ENCODE measurements around the gene CSKMT. TPM values are rescaled to one million over a fixed set of nuclear protein-coding genes. Genes with fewer than 3 reads are reported as not detected.
"Not testable (repeated sequence)": the region's sequence is repeated elsewhere in the genome, so short reads cannot be mapped to it uniquely, and the experiment has no call there.

The CSKMT gene
- total and polyA plus RNA-seq, 4 donors, result 5.3 to 37.1 (median 15.4) TPM

DNA sequence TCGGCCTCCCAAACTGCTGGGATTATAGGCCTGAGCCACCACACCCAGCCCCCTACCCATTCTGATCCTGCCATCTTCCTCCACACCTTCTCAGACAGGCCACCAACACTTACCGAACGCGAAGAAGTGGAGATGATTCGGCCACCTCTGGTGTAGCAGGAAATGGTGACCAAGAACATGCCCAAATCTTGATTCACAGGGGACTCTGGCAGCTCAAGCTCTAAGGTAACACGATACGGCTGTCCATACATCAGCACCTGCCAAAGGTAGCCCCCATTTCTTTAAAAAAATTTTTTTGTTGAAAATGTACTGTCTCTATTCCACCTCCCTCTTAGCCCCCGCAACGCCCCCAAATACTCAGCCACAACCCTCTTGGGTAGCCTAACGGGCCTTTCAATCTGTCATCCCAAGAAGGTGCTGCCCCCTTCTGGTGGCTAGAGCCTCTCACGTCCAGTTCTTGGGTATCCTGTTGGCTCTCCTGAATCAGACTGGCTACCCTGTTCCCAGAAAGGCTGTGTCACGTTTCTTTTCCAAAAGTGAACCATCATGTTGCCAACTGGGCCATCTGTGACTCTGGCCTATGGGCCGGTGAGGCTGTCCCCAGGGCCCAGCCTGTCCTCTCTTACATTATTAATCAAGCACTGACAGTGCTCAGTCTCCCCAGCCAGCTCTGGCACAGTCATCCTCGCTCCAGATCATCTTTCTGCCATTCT, 29.5 kb downstream of the CSKMT start:
- Histone ChIP-seq H3K27me3 (ENCODE audit: control insufficient read depth in 3 of 3, insufficient read depth in 3 of 3, low read length in 2 of 3) (no peaks in the 10 kb centered on the region), H3K4me3 (no peak overlapping the region), H3K9ac (ENCODE audit: insufficient read depth in 1 of 2, low read length in 2 of 2) (peak overlapping the region in 1 of 2 donors; percentile 9), H3K36me3 (ENCODE audit: control insufficient read depth in 4 of 4, insufficient read depth in 4 of 4, low read length in 4 of 4) (peaks cover 4 to 30% (median 29%) of the 10 kb centered on the region in 4 donors), H3K27ac (ENCODE audit: low read depth in 1 of 2, low read length in 1 of 2) (peak overlapping the region in 1 of 2 donors; percentile 27), H3K9me3 (ENCODE audit: control insufficient read depth in 4 of 4, insufficient read depth in 3 of 4, low read length in 3 of 4) (peaks cover 0 to 2% (median 0%) of the 10 kb centered on the region in 4 donors), H3K4me1 (ENCODE audit: control insufficient read depth in 5 of 5, insufficient read depth in 5 of 5, low read length in 5 of 5) (peaks cover 0 to 3% (median 0%) of the 10 kb centered on the region in 5 donors)
- TF ChIP-seq, protein P1, sequence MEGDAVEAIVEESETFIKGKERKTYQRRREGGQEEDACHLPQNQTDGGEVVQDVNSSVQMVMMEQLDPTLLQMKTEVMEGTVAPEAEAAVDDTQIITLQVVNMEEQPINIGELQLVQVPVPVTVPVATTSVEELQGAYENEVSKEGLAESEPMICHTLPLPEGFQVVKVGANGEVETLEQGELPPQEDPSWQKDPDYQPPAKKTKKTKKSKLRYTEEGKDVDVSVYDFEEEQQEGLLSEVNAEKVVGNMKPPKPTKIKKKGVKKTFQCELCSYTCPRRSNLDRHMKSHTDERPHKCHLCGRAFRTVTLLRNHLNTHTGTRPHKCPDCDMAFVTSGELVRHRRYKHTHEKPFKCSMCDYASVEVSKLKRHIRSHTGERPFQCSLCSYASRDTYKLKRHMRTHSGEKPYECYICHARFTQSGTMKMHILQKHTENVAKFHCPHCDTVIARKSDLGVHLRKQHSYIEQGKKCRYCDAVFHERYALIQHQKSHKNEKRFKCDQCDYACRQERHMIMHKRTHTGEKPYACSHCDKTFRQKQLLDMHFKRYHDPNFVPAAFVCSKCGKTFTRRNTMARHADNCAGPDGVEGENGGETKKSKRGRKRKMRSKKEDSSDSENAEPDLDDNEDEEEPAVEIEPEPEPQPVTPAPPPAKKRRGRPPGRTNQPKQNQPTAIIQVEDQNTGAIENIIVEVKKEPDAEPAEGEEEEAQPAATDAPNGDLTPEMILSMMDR (IDR thresholded peaks at IDR 0.05; ENCODE audit: control extremely low read depth, extremely low read depth), result peak; percentile 72
- 46 to 60% methylated on average over 14 of the region's 14 CpGs for WGBS, 2 donors
- DNase-seq, result peak; percentile 78 to 86 (median 81)
- ATAC-seq (ENCODE audit: insufficient read depth, low FRiP score), result peak; percentile 77

DNA sequence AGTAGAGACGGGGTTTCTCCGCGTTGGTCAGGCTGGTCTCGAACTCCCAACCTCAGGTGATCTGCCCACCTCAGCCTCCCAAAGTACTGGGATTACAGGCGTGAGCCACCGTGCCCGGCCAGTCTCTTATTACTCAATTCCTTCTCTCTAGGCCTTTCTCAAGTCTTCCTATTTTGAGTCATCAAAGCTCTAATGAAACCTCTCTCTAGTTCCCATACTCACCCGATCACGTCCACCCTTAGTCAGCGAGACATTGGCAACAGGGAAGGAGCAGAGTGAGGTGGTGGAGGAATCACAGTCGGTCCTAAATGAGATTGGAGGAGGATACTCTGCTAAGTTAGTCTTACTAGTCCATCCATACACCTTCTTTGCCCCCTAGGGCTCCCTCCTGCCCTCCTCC, 37.1 kb downstream of the CSKMT start:
- 52 to 80% methylated on average over 11 of the region's 11 CpGs for WGBS, 2 donors
- Histone ChIP-seq H3K9me3 (ENCODE audit: control insufficient read depth in 4 of 4, insufficient read depth in 3 of 4, low read length in 3 of 4) (no peaks in the 10 kb centered on the region), H3K4me3 (no peak overlapping the region), H3K9ac (ENCODE audit: insufficient read depth in 1 of 2, low read length in 2 of 2) (no peak overlapping the region), H3K27me3 (ENCODE audit: control insufficient read depth in 3 of 3, insufficient read depth in 3 of 3, low read length in 2 of 3) (no peaks in the 10 kb centered on the region), H3K4me1 (ENCODE audit: control insufficient read depth in 5 of 5, insufficient read depth in 5 of 5, low read length in 5 of 5) (peaks cover 0 to 20% (median 6%) of the 10 kb centered on the region in 5 donors), H3K36me3 (ENCODE audit: control insufficient read depth in 4 of 4, insufficient read depth in 4 of 4, low read length in 4 of 4) (peaks cover 0 to 14% (median 5%) of the 10 kb centered on the region in 4 donors), H3K27ac (ENCODE audit: low read depth in 1 of 2, low read length in 1 of 2) (no peak overlapping the region)
- DNase-seq, result no peak
- ATAC-seq (ENCODE audit: insufficient read depth, low FRiP score), result no peak
- TF ChIP-seq, protein P1 (IDR thresholded peaks at IDR 0.05; ENCODE audit: control extremely low read depth, extremely low read depth), result no peak

DNA sequence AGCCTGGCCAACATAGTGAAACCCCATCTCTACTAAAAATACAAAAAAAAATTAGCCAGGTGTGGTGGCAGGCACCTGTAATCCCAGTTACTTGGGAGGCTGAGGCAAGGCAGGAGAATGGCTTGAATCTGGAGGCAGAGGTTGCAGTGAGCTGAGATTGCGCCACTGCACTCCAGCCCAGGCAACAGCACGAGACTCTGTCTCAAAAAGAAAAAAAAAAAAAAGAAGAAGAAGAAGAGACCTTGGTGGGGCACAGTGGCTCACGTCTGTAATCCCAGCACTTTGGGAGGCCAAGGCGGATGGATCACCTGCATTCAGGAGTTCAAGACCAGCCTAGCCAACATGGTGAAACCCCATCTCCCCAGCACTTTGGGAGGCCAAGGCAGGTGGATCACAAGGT, 38.8 kb downstream of the CSKMT start:
- H3K9me3 ChIP-seq (ENCODE audit: control insufficient read depth in 4 of 4, insufficient read depth in 3 of 4, low read length in 3 of 4); H3K27ac ChIP-seq (ENCODE audit: low read depth in 1 of 2, low read length in 1 of 2); H3K9ac ChIP-seq (ENCODE audit: insufficient read depth in 1 of 2, low read length in 2 of 2); H3K4me3 ChIP-seq; H3K27me3 ChIP-seq (ENCODE audit: control insufficient read depth in 3 of 3, insufficient read depth in 3 of 3, low read length in 2 of 3); ATAC-seq (ENCODE audit: insufficient read depth, low FRiP score); DNase-seq: not testable (repeated sequence)
- Histone ChIP-seq H3K4me1 (ENCODE audit: control insufficient read depth in 5 of 5, insufficient read depth in 5 of 5, low read length in 5 of 5) (peaks cover 0 to 37% (median 11%) of the 10 kb centered on the region in 5 donors), H3K36me3 (ENCODE audit: control insufficient read depth in 4 of 4, insufficient read depth in 4 of 4, low read length in 4 of 4) (peaks cover 0 to 11% (median 4%) of the 10 kb centered on the region in 4 donors)
- 72 to 83% methylated on average over 4 of the region's 4 CpGs for WGBS, 2 donors

DNA sequence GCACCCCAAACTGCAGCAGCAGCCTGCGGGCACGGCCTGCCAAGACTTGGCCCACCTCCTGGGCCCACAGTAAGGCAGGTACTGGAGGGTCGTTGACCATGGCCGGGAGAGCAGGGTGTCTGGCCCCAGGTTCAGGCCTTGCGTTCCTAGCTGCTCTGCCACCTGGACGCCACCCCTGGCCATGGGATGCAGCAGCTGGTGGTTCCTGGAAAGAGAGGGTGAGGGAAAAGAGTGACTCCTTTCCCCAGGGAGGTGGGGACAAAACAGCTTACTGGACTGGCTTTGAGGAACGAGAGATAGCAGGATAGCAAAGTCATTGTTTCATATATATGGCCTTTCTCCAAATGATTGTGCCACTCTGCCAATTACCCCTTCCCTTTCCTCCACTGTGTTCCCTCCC, 40.3 kb downstream of the CSKMT start:
- 52 to 58% methylated on average over 7 of the region's 7 CpGs for WGBS, 2 donors
- H3K4me1 ChIP-seq (ENCODE audit: control insufficient read depth in 5 of 5, insufficient read depth in 5 of 5, low read length in 5 of 5), result peaks cover 0 to 47% (median 14%) of the 10 kb centered on the region in 5 donors

More for the DNA sequence above, 40.3 kb downstream of the CSKMT start:
- peak overlapping the region; percentile 83 for H3K4me3 ChIP-seq
- H3K27me3 ChIP-seq (ENCODE audit: control insufficient read depth in 3 of 3, insufficient read depth in 3 of 3, low read length in 2 of 3), result no peaks in the 10 kb centered on the region
- peak overlapping the region; percentile 58 to 59 for H3K9ac ChIP-seq (ENCODE audit: insufficient read depth in 1 of 2, low read length in 2 of 2)
- peak in 2 of 3 donors; percentile 11 to 16 for DNase-seq
- TF ChIP-seq, protein P1 (IDR thresholded peaks at IDR 0.05; ENCODE audit: control extremely low read depth, extremely low read depth), result no peak
- peaks cover 0 to 12% (median 5%) of the 10 kb centered on the region in 4 donors for H3K36me3 ChIP-seq (ENCODE audit: control insufficient read depth in 4 of 4, insufficient read depth in 4 of 4, low read length in 4 of 4)
- peak overlapping the region; percentile 76 to 93 for H3K27ac ChIP-seq (ENCODE audit: low read depth in 1 of 2, low read length in 1 of 2)
- no peaks in the 10 kb centered on the region for H3K9me3 ChIP-seq (ENCODE audit: control insufficient read depth in 4 of 4, insufficient read depth in 3 of 4, low read length in 3 of 4)
- ATAC-seq (ENCODE audit: insufficient read depth, low FRiP score), result no peak
